Pancreas (tissue), 10 donors: ENCODE results near the gene TP63. TPM values are rescaled to one million over a fixed set of nuclear protein-coding genes. Genes with fewer than 3 reads are reported as not detected.
A peak's percentile ranks its signal among the peaks of the same experiment; 100 is the strongest.

Experiments
- ATAC-seq, 4 donors: fragments of 200-7000 bp; cut with Tn5 transposase; one replicate each; pipeline versions ENCODE4 v1.8.0 to v1.9.1; 2020; ENCODE audit warnings: mild to moderate bottlenecking in 4 of 4, moderate library complexity in 4 of 4
- DNase-seq, 6 donors: peaks; one replicate each; pipeline ENCODE4 v3.0.0-alpha.2; 2020
- FAIRE-seq: peaks from 2 replicates; lab custom pipeline; 2012; peaks lifted over from hg19 to GRCh38; lab: Jason Lieb, UNC
- H3K27ac ChIP-seq, 4 donors: fragments of 200-600 bp; sonication (generic); 1 replicate in 3 of 4; 2 replicates in 1 of 4; pipeline versions ENCODE4 v1.5.0 to v1.8.0; 2020
- H3K27me3 ChIP-seq, 4 donors: fragments of 200-600 bp; one replicate each; pipeline ENCODE4 v1.8.0; 2021
- H3K36me3 ChIP-seq, 3 donors: fragments of 200-600 bp; sonication (generic) in 1 of 3; one replicate each; pipeline versions ENCODE4 v1.5.0 to v1.8.0; 2020 to 2021
- H3K4me1 ChIP-seq, 3 donors: fragments of 200-600 bp; one replicate each; pipeline ENCODE4 v1.8.0; 2021
- H3K4me3 ChIP-seq, 4 donors: fragments of 200-600 bp; sonication (generic) in 2 of 4; one replicate each; pipeline versions ENCODE4 v1.5.0 to v1.8.0; 2020 to 2021
- H3K9me3 ChIP-seq, 4 donors: fragments of 200-600 bp; one replicate each; pipeline ENCODE4 v1.8.0; 2021
- CTCF ChIP-seq, 4 donors: fragments of 200-600 bp; sonication (generic) in 3 of 4; IDR thresholded peaks; one replicate each; pipeline versions ENCODE4 v1.5.0 to v1.8.0; 2021; ENCODE audit warnings: antibody characterized with exemption in 4 of 4
- WGBS, 2 donors: extraction: QIAGEN DNeasy Blood & Tissue Kit; methylation state at CpG; one replicate each; pipeline ENCODE4 v1.1.7; 2013; 5-methylcytosine and 5-hydroxymethylcytosine counted together
- intact Hi-C, 3 donors: fragments of 100-400 bp; cut with DNase I; formaldehyde crosslinking; loops; one replicate each; pipeline versions ENCODE4 v1.11.1 to v1.14.2; 2022
- polyA plus RNA-seq, 2 donors: library from polyadenylated mRNA; stranded (reverse); fragments of 200-250 nt; gene quantifications; one replicate each; pipeline ENCODE4 v1.2.3, GENCODE V29; 2013
- total RNA-seq, 6 donors: library from RNA; stranded (reverse); fragmentation: NEBNext Ultra II Directional in 4 of 6; extraction: Animal tissue kit (Norgen Biotek cat#: 25700) in 4 of 6; gene quantifications; one replicate each; pipeline versions ENCODE4 v1.2.1 to v1.2.4, GENCODE V29; 2021 to 2023
- donor health status: healthy with polysubstance abuse.
- donor health status: DM: no; HTN: no; CAD: no; lungs with moderate emphysema.
- donor health status: DM: no; HTN: no; CAD: no.
- donor health status: control.
- donor health status: control.
- donor health status: Bipolar disorder and iron deficiency.
- donor health status: DM: yes; HTN: yes; CAD: no.
- donor health status: DM: no; HTN: no; CAD: no.
- donor health status: DM: no; HTN: no; CAD: no.
- donor health status: DM: yes; HTN: yes; CAD: no.

The TP63 gene
- total and polyA plus RNA-seq, 8 donors, result 0.02 to 0.47 (median 0.06) TPM; not detected in 3

GRCh38 chr3:189758186-189758585, 127.0 kb downstream of the TP63 start:
- 63 to 85% methylated on average over 6 of the region's 6 CpGs for WGBS, 2 donors
- Histone ChIP-seq H3K27me3 (no peaks in the 10 kb centered on the region), H3K4me1 (no peaks in the 10 kb centered on the region), H3K36me3 (no peaks in the 10 kb centered on the region), H3K9me3 (no peaks in the 10 kb centered on the region), H3K27ac (no peak overlapping the region), H3K4me3 (no peak overlapping the region)
- no peak for FAIRE-seq
- TF ChIP-seq CTCF (IDR thresholded peaks at IDR 0.05), result no peak
- ATAC-seq, result no peak
- intact Hi-C loops, result no loop called here
- DNase-seq, result peak in 1 of 6 donors; percentile 37

GRCh38 chr3:189766416-189766815, 135.2 kb downstream of the TP63 start:
- Histone ChIP-seq H3K4me3 (no peak overlapping the region), H3K27ac (no peak overlapping the region), H3K4me1 (no peaks in the 10 kb centered on the region), H3K27me3 (no peaks in the 10 kb centered on the region), H3K9me3 (no peaks in the 10 kb centered on the region), H3K36me3 (no peaks in the 10 kb centered on the region)
- ATAC-seq (no peak), FAIRE-seq (no peak), DNase-seq (no peak)
- 19 to 20% methylated on average over 2 of the region's 2 CpGs for WGBS, 2 donors
- intact Hi-C loops, result no loop called here
- TF ChIP-seq CTCF (IDR thresholded peaks at IDR 0.05), result no peak

- H3K27ac ChIP-seq, result no peak overlapping the region
- DNase-seq (no peak), ATAC-seq (no peak), FAIRE-seq (no peak)
- intact Hi-C loops, result no loop called here
- no peaks in the 10 kb centered on the region for H3K27me3 ChIP-seq
- H3K9me3 ChIP-seq, result no peaks in the 10 kb centered on the region
- no peaks in the 10 kb centered on the region for H3K36me3 ChIP-seq
- H3K4me1 ChIP-seq, result no peaks in the 10 kb centered on the region
- TF ChIP-seq CTCF (IDR thresholded peaks at IDR 0.05), result no peak
- no peak overlapping the region for H3K4me3 ChIP-seq
- 56 to 58% methylated on average over 4 of the region's 4 CpGs for WGBS, 2 donors
Measured at GRCh38 chr3:189771842-189772450, 140.8 kb downstream of the TP63 start.

GRCh38 chr3:189772584-189772983, 141.4 kb downstream of the TP63 start:
- intact Hi-C loops, result no loop called here
- no peaks in the 10 kb centered on the region for H3K9me3 ChIP-seq
- no peaks in the 10 kb centered on the region for H3K4me1 ChIP-seq
- no peaks in the 10 kb centered on the region for H3K27me3 ChIP-seq
- no peak overlapping the region for H3K27ac ChIP-seq
- H3K4me3 ChIP-seq, result no peak overlapping the region
- FAIRE-seq, result no peak
- no peak for DNase-seq
- WGBS, 2 donors, result 8 to 10% methylated on average over 2 of the region's 2 CpGs
- no peak for ATAC-seq
- no peaks in the 10 kb centered on the region for H3K36me3 ChIP-seq
- no peak for TF ChIP-seq CTCF (IDR thresholded peaks at IDR 0.05)

GRCh38 chr3:189773056-189773455, 141.9 kb downstream of the TP63 start:
- 36 to 52% methylated on average over 5 of the region's 5 CpGs for WGBS, 2 donors
- H3K9me3 ChIP-seq, result no peaks in the 10 kb centered on the region
- no peak overlapping the region for H3K4me3 ChIP-seq
- TF ChIP-seq CTCF (IDR thresholded peaks at IDR 0.05), result no peak
- H3K4me1 ChIP-seq, result no peaks in the 10 kb centered on the region
- no peak for DNase-seq
- no peak overlapping the region for H3K27ac ChIP-seq
- intact Hi-C loops, result no loop called here
- FAIRE-seq, result no peak
- no peaks in the 10 kb centered on the region for H3K27me3 ChIP-seq
- peak in 1 of 4 donors; percentile 63 for ATAC-seq
- H3K36me3 ChIP-seq, result no peaks in the 10 kb centered on the region
